ENCODE results near the gene EIF3K.
"Not testable (repeated sequence)": the region's sequence is repeated elsewhere in the genome, so short reads cannot be mapped to it uniquely, and the experiment has no call there.

DNA sequence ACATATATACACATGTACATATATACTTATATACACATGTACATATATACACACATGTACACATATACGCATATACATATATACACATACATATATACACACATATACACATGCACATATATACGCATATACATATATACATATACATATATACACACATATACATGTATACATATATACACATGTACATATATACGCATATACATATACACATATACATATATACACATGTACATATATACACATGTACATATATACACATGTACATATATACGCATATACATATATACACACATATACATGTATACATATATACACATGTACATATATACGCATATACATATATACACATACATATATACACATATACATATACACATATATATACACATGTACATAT is 16.1 kb upstream of the EIF3K start:
- TF ChIP-seq POLR2AphosphoS5, CTCF, POLR2A, EP300 (IDR thresholded peaks at IDR 0.05): not testable (repeated sequence)

Data from sigmoid colon (tissue), 4 donors.